ES-I3 (cell line): ENCODE results near the gene PLAC9.
"Not testable (repeated sequence)": the region's sequence is repeated elsewhere in the genome, so short reads cannot be mapped to it uniquely, and the experiment has no call there.

Source experiments
- H3K36me3 ChIP-seq: 2 replicates; pipeline ENCODE4 v1.6.1; 2013; ENCODE audit warnings: mild to moderate bottlenecking, low read length, control low read depth, moderate library complexity; ENCODE audit not compliant: insufficient read depth
- H3K4me1 ChIP-seq: 2 replicates; pipeline ENCODE4 v1.6.1; 2013; ENCODE audit warnings: mild to moderate bottlenecking, control low read depth, low read length; ENCODE audit not compliant: insufficient read depth
- H3K9ac ChIP-seq: 2 replicates; pipeline ENCODE4 v1.6.1; 2013; ENCODE audit warnings: low read depth, mild to moderate bottlenecking, low read length, moderate library complexity
- H3K9me3 ChIP-seq: 2 replicates; pipeline ENCODE4 v1.6.1; 2013; ENCODE audit warnings: mild to moderate bottlenecking, low read length, moderate library complexity; ENCODE audit not compliant: control insufficient read depth, insufficient read depth

Gene PLAC9

GRCh38 chr10:80132299-80133139 lies at the start of gene PLAC9:
TSS of gene PLAC9 (plus strand) at chr10:80132730. CDS start at chr10:80132763, 33 bp downstream.
- peak within 1 kb of the TSS; percentile 77 for H3K9ac ChIP-seq
- H3K36me3 ChIP-seq: no peaks in the 10 kb centered on the region
- no peaks in the 10 kb centered on the region for H3K9me3 ChIP-seq
- H3K4me1 ChIP-seq: peaks cover 8% of the 10 kb centered on the region

DNA sequence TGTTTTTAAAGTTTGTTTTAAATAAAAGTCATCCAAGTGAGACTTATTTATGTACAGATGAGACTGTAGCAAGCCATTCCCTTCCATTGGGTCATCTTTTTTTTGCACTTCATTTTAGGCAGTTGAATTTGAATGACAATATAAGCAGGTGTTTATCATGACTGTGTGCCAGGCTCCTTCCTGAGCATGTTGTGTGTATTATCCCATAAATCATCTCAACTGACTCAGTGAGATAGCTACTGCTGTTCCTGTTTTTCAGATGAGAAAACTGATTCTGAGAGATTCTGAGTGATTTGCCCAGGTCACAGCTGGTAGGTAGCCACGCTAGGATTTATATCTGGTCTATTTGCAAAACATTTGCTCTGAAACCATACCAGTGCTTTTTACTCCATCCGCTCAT lies 42.4 kb upstream of the PLAC9 start:
- Histone ChIP-seq H3K9me3 (no peaks in the 10 kb centered on the region), H3K36me3 (no peaks in the 10 kb centered on the region), H3K4me1 (no peaks in the 10 kb centered on the region), H3K9ac (no peak overlapping the region)

GRCh38 chr10:80094231-80094630 lies 38.3 kb upstream of the PLAC9 start:
- Histone ChIP-seq H3K9me3 (no peaks in the 10 kb centered on the region), H3K9ac (no peak overlapping the region), H3K36me3 (no peaks in the 10 kb centered on the region), H3K4me1 (no peaks in the 10 kb centered on the region)

DNA sequence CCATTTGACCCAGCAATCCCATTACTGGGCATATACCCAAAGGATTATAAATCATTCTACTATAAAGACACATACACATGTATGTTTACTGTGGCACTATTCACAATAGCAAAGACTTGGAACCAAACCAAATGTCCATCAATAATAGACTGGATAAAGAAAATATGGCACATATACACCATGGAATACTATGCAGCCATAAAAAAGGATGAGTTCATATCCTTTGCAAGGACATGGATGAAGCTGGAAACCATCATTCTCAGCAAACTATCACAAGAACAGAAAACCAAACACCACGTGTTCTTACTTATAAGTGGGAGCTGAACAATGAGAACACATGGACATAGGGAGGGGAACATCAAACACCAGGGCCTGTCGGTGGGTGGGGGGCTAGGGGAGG lies 34.3 kb upstream of the PLAC9 start:
- not testable (repeated sequence) for H3K9ac ChIP-seq, H3K36me3 ChIP-seq, H3K9me3 ChIP-seq, H3K4me1 ChIP-seq

- not testable (repeated sequence) for H3K9ac ChIP-seq, H3K4me1 ChIP-seq, H3K9me3 ChIP-seq, H3K36me3 ChIP-seq
Observed at GRCh38 chr10:80099295-80099694, 33.2 kb upstream of the PLAC9 start.

DNA sequence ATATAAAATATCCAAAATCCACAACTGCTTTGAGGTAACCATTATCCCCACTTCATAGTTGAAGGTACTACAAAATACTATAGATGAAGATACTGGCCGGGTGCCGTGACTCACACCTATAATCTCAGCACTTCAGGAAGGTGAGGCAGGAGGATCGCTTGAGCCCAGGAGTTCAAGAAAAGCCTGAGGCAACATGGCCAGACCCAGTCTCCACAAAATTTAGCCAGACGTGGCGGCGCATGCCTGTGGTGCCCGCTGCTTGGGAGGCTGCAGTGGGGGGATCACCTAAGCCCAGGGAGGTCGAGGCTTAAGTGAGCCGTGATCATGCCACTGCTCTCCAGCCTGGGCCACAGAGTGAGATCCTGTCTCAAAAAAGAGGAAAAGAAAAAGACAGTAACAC lies 32.4 kb upstream of the PLAC9 start:
- H3K36me3 ChIP-seq: no peaks in the 10 kb centered on the region
- H3K9ac ChIP-seq: no peak overlapping the region
- H3K9me3 ChIP-seq: no peaks in the 10 kb centered on the region; the same call in 1 of the 2 replicates
- no peaks in the 10 kb centered on the region for H3K4me1 ChIP-seq

- Histone ChIP-seq H3K4me1 (no peaks in the 10 kb centered on the region), H3K36me3 (no peaks in the 10 kb centered on the region), H3K9ac (no peak overlapping the region), H3K9me3 (no peaks in the 10 kb centered on the region; the same call in 1 of the 2 replicates)
Observed at GRCh38 chr10:80100861-80101695, 31.5 kb upstream of the PLAC9 start.

DNA sequence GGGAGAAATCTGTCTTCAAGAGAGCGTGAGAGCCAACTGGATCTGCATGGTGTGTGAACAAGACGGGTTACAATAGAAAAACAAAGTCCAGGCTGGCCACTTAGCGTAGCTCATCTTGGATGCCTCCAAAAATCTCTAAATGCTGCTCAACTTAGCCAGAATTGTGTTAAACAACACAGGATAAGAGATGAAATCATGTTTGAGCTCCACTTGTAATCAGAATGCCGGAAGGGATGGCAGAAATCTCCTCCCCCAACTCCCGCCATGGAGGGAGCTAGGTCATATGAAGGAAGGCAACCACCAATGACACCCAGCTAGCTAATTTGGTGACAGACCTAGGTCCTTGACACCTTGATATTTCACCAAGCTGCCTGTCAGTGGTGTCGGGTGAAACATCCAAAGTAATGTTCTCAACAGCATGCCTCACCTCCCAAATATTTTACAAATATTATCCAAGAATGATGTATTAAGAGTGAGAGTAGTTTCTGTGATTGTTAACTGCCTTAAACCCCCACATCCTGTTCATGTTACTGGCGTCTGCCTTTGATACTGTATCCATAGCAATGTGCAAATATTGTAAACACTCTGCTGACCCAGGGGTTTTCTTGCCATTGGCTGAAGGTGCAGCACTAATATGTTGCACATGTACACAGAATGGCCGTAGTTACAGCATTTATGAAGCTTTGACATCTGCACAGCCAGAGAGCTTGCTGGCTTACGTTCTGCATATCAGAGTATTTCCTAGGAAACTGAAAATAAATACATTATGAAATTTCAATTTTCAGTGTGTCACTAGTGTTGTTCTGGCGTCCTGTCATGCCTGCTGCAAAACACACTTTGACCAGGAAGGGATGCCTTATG lies 28.2 kb upstream of the PLAC9 start:
- Histone ChIP-seq H3K9ac (no peak overlapping the region), H3K36me3 (no peaks in the 10 kb centered on the region), H3K4me1 (no peaks in the 10 kb centered on the region)

GRCh38 chr10:80108576-80109239 lies 23.8 kb upstream of the PLAC9 start:
- H3K9ac ChIP-seq: no peak overlapping the region
- H3K4me1 ChIP-seq: no peaks in the 10 kb centered on the region
- H3K9me3 ChIP-seq: peaks cover 6% of the 10 kb centered on the region; the same call in 1 of the 2 replicates
- H3K36me3 ChIP-seq: no peaks in the 10 kb centered on the region

More for the DNA sequence above, 28.2 kb upstream of the PLAC9 start:
- H3K9me3 ChIP-seq: peaks cover 6% of the 10 kb centered on the region; the same call in 1 of the 2 replicates

- Histone ChIP-seq H3K4me1 (no peaks in the 10 kb centered on the region), H3K9me3 (peaks cover 6% of the 10 kb centered on the region; the same call in 1 of the 2 replicates), H3K9ac (no peak overlapping the region), H3K36me3 (no peaks in the 10 kb centered on the region)
Observed at GRCh38 chr10:80110986-80111385, 21.5 kb upstream of the PLAC9 start.

DNA sequence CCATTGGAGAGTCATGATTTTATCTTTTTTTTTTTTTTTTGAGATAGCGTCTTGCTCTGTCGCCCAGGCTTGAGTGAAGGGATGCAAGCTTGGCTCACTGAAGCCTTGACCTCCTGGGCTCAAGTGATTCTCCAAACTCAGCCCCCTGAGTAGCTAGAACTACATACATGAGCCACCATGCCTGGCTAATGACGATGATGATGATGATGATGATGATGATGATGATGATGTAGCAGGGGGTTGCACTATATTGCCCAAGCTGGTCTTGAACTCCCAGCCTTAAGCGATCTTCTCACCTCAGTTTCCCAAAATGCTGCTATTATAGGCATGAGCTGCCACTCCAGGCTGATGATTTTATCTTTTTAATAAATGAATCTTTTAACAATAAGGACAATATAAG lies 13.9 kb upstream of the PLAC9 start:
- H3K4me1 ChIP-seq: no peaks in the 10 kb centered on the region

GRCh38 chr10:80122110-80122710 lies 10.3 kb upstream of the PLAC9 start:
- H3K9me3 ChIP-seq: no peaks in the 10 kb centered on the region; the same call in 1 of the 2 replicates
- H3K9ac ChIP-seq: no peak overlapping the region
- no peaks in the 10 kb centered on the region for H3K36me3 ChIP-seq
- no peaks in the 10 kb centered on the region for H3K4me1 ChIP-seq

More for the DNA sequence above, 13.9 kb upstream of the PLAC9 start:
- H3K9me3 ChIP-seq: no peaks in the 10 kb centered on the region; the same call in 1 of the 2 replicates
- no peak overlapping the region for H3K9ac ChIP-seq
- H3K36me3 ChIP-seq: no peaks in the 10 kb centered on the region

GRCh38 chr10:80122746-80123145 lies 9.8 kb upstream of the PLAC9 start:
- H3K4me1 ChIP-seq: no peaks in the 10 kb centered on the region
- no peaks in the 10 kb centered on the region for H3K36me3 ChIP-seq
- H3K9me3 ChIP-seq: no peaks in the 10 kb centered on the region; the same call in 1 of the 2 replicates
- no peak overlapping the region for H3K9ac ChIP-seq
